Pancreas (tissue), 10 donors: Measurements from ENCODE around the gene FIS1. TPM values are rescaled to one million over a fixed set of nuclear protein-coding genes. Genes with fewer than 3 reads are reported as not detected.
"Not testable (repeated sequence)": the region's sequence is repeated elsewhere in the genome, so short reads cannot be mapped to it uniquely, and the experiment has no call there.

ENCODE experiments used
- ATAC-seq, 4 donors: fragments of 200-7000 bp; cut with Tn5 transposase; one replicate each; pipeline versions ENCODE4 v1.8.0 to v1.9.1; 2020; ENCODE audit warnings: mild to moderate bottlenecking in 4 of 4, moderate library complexity in 4 of 4
- DNase-seq, 6 donors: peaks; one replicate each; pipeline ENCODE4 v3.0.0-alpha.2; 2020
- FAIRE-seq: peaks from 2 replicates; lab custom pipeline; 2012; peaks lifted over from hg19 to GRCh38; lab: Jason Lieb, UNC
- H3K27ac ChIP-seq, 4 donors: fragments of 200-600 bp; sonication (generic); 1 replicate in 3 of 4; 2 replicates in 1 of 4; pipeline versions ENCODE4 v1.5.0 to v1.8.0; 2020
- H3K27me3 ChIP-seq, 4 donors: fragments of 200-600 bp; one replicate each; pipeline ENCODE4 v1.8.0; 2021
- H3K36me3 ChIP-seq, 3 donors: fragments of 200-600 bp; sonication (generic) in 1 of 3; one replicate each; pipeline versions ENCODE4 v1.5.0 to v1.8.0; 2020 to 2021
- H3K4me1 ChIP-seq, 3 donors: fragments of 200-600 bp; one replicate each; pipeline ENCODE4 v1.8.0; 2021
- H3K4me3 ChIP-seq, 4 donors: fragments of 200-600 bp; sonication (generic) in 2 of 4; one replicate each; pipeline versions ENCODE4 v1.5.0 to v1.8.0; 2020 to 2021
- H3K9me3 ChIP-seq, 4 donors: fragments of 200-600 bp; one replicate each; pipeline ENCODE4 v1.8.0; 2021
- CTCF ChIP-seq, 4 donors: fragments of 200-600 bp; sonication (generic) in 3 of 4; IDR thresholded peaks; one replicate each; pipeline versions ENCODE4 v1.5.0 to v1.8.0; 2021; ENCODE audit warnings: antibody characterized with exemption in 4 of 4
- WGBS, 2 donors: extraction: QIAGEN DNeasy Blood & Tissue Kit; methylation state at CpG; one replicate each; pipeline ENCODE4 v1.1.7; 2013; 5-methylcytosine and 5-hydroxymethylcytosine counted together
- intact Hi-C, 3 donors: fragments of 100-400 bp; cut with DNase I; formaldehyde crosslinking; loops; one replicate each; pipeline versions ENCODE4 v1.11.1 to v1.14.2; 2022
- polyA plus RNA-seq, 2 donors: library from polyadenylated mRNA; stranded (reverse); fragments of 200-250 nt; gene quantifications; one replicate each; pipeline ENCODE4 v1.2.3, GENCODE V29; 2013
- total RNA-seq, 6 donors: library from RNA; stranded (reverse); fragmentation: NEBNext Ultra II Directional in 4 of 6; extraction: Animal tissue kit (Norgen Biotek cat#: 25700) in 4 of 6; gene quantifications; one replicate each; pipeline versions ENCODE4 v1.2.1 to v1.2.4, GENCODE V29; 2021 to 2023
- donor health status: healthy with polysubstance abuse.
- donor health status: DM: no; HTN: no; CAD: no; lungs with moderate emphysema.
- donor health status: DM: no; HTN: no; CAD: no.
- donor health status: control.
- donor health status: control.
- donor health status: Bipolar disorder and iron deficiency.
- donor health status: DM: yes; HTN: yes; CAD: no.
- donor health status: DM: no; HTN: no; CAD: no.
- donor health status: DM: no; HTN: no; CAD: no.
- donor health status: DM: yes; HTN: yes; CAD: no.

Gene FIS1
- total and polyA plus RNA-seq, 8 donors = 75.4 to 144 (median 91.6) TPM

DNA sequence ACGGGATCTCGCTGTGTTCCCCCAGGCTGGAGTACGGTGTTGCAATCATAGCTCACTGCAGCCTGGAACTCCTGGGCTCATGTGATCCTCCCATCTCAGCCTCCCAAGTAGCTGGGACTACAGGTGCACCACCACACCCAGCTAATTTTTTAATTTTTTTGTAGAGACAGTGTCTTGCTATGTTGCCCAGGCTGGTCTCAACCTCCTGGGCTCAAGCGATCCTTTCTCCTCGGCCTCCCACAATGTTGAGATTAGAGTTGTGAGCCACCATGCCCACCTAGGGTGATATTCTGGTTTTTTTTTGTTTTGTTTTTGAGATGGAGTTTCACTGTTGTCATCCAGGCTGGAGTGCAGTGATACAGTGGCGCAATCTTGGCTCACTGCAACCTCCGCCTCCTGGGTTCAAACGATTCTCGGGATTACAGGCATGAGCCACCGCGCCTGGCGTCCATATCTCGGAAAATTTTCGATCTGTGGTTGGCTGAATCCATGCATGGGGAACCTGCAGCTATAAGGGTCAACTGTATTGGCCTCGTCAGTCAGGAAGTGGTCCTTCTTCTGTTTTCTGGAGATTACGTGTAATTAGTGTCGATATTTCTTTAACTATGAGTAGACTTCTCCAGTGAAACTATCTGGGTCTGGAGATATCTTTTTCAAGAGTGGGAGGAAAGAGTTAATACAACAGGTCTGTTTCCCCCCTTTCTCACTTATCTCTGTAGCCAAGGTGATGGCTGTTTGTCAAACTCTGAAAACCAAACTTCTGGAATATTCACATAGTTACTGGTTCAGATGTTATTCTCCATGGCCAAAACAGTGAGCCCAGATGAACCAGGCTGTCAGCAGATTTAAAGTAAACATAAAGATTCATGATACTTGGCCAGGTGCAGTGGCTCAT is 21.0 kb upstream of the FIS1 start:
- H3K27me3 ChIP-seq = no peaks in the 10 kb centered on the region
- DNase-seq (no peak), FAIRE-seq (no peak), ATAC-seq (no peak)
- H3K4me1 ChIP-seq = no peaks in the 10 kb centered on the region
- H3K4me3 ChIP-seq = no peak overlapping the region
- no peaks in the 10 kb centered on the region for H3K9me3 ChIP-seq
- H3K36me3 ChIP-seq = no peaks in the 10 kb centered on the region
- no peak overlapping the region for H3K27ac ChIP-seq
- 67 to 72% methylated on average over 17 of the region's 17 CpGs for WGBS, 2 donors
- intact Hi-C loops = no loop called here
- no peak for TF ChIP-seq CTCF (IDR thresholded peaks at IDR 0.05)

- not testable (repeated sequence) for DNase-seq, ATAC-seq
- WGBS, 2 donors = 50 to 54% methylated on average over 6 of the region's 6 CpGs
Observed at GRCh38 chr7:101264102-101264706, 19.3 kb upstream of the FIS1 start.

DNA sequence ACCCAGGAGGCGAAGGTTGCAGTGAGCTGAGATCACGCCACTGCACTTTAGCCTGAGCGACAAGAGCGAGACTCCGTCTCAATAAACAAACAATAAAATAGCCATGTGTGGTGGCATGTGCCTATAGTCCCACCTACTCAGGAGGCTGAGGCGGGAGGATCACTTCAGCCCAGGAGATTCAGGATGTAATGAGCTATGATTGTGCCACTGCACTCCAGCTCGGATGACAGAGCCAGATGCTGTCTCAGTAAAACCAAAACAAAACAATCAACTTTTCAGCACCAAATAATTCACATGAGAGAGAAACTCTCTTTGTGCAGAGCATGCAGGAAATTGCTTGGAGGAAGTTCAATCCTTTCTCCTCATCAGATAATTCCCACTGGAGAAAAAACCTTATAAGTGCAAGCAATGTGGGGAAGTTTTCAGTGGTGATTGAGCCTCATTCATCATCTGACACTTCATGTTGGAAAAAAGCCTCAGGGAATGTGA is 13.4 kb upstream of the FIS1 start:
- intact Hi-C loops = no loop called here
- no peak for TF ChIP-seq CTCF (IDR thresholded peaks at IDR 0.05)

More at GRCh38 chr7:101264102-101264706, 19.3 kb upstream of the FIS1 start:
- H3K4me1 ChIP-seq, H3K9me3 ChIP-seq, H3K4me3 ChIP-seq, H3K36me3 ChIP-seq, FAIRE-seq, H3K27ac ChIP-seq, H3K27me3 ChIP-seq, intact Hi-C loops: not testable (repeated sequence)

GRCh38 chr7:101255796-101256195 is 10.9 kb upstream of the FIS1 start:
- no peak overlapping the region for H3K4me3 ChIP-seq
- no peak for ATAC-seq
- no peak overlapping the region for H3K27ac ChIP-seq
- DNase-seq = no peak
- H3K36me3 ChIP-seq = no peaks in the 10 kb centered on the region
- H3K9me3 ChIP-seq = no peaks in the 10 kb centered on the region
- no peaks in the 10 kb centered on the region for H3K27me3 ChIP-seq
- FAIRE-seq = no peak
- TF ChIP-seq CTCF (IDR thresholded peaks at IDR 0.05) = no peak
- 54 to 68% methylated on average over 4 of the region's 4 CpGs for WGBS, 2 donors
- intact Hi-C loops = no loop called here
- peaks cover 0 to 5% (median 0%) of the 10 kb centered on the region in 3 donors for H3K4me1 ChIP-seq

More for the DNA sequence above, 13.4 kb upstream of the FIS1 start:
- Histone ChIP-seq H3K27me3 (no peaks in the 10 kb centered on the region), H3K27ac (no peak overlapping the region), H3K36me3 (no peaks in the 10 kb centered on the region), H3K4me1 (no peaks in the 10 kb centered on the region), H3K4me3 (no peak overlapping the region), H3K9me3 (no peaks in the 10 kb centered on the region)
- no peak for DNase-seq
- WGBS, 2 donors = 67 to 68% methylated on average over 7 of the region's 7 CpGs
- FAIRE-seq = no peak
- ATAC-seq = no peak

DNA sequence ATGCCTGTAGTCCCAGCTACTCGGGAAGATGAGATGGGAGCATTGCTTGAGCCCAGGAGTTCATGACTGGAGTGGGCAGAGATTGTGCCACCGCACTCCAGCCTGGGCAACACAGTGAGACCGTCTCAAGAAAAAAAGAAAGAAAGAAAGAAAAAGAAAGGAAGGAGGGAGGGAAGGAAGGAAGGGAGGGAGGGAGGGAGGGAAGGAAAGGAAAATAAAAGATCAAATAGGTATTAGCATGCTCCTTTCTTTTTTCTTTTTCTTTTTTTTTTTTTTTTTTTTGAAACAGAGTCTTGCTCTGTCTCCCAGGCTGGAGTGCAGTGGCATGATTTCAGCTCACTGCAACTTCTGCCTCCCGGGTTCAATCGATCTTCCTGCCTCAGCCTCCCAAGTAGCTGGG is 8.3 kb upstream of the FIS1 start:
- H3K9me3 ChIP-seq, H3K4me3 ChIP-seq, DNase-seq, FAIRE-seq, H3K36me3 ChIP-seq, intact Hi-C loops, ATAC-seq, H3K27ac ChIP-seq, H3K27me3 ChIP-seq: not testable (repeated sequence)
- 88 to 92% methylated on average over 5 of the region's 5 CpGs for WGBS, 2 donors
- H3K4me1 ChIP-seq = peaks cover 0 to 13% (median 0%) of the 10 kb centered on the region in 3 donors
